Tongue (tissue), 2 donors: Measurements from ENCODE around the gene RRAD. TPM values are rescaled to one million over a fixed set of nuclear protein-coding genes. Genes with fewer than 3 reads are reported as not detected.

Experiments
- DNase-seq: peaks from one replicate; pipeline ENCODE4 v3.0.0-alpha.2; 2015
- total RNA-seq: library from RNA; depleted of rRNA; stranded (reverse); fragments of >200 nt; gene quantifications from one replicate; pipeline ENCODE4 v1.2.3, GENCODE V29; 2014

The RRAD gene
- total RNA-seq, 1 donor from 2014 or later = 23.3 TPM

GRCh38 chr16:66880288-66881013, 44.9 kb downstream of the RRAD start, which contains the start of gene PDP2:
Gene PDP2 (plus strand): TSS chr16:66880515. CDS start chr16:66884285, 3,770 bp downstream.
- DNase-seq = peak; percentile 97

DNA sequence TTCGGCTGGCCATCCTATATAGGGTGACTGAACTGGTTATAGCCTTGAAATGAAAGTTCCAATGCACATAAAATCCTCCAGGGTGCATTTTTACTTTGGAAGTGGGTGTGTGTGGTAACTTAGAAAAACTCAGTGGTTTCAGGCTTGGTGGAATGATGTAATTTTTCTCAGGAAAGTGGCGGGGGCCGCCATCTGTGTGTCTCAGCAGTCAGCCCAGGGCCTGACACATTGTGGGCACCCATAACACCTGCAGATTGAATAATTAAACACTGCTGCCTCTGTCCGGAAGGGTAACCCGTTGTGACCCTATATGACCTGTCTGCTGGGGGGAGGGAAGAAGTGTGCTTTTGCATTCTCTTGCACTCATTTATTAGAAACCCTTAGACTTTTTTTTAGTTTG, 47.3 kb downstream of the RRAD start:
- no peak for DNase-seq

- DNase-seq = peak; percentile 13
Measured at GRCh38 chr16:66874079-66874775, 51.1 kb downstream of the RRAD start.

- no peak for DNase-seq
Measured at GRCh38 chr16:66873685-66874055, 51.7 kb downstream of the RRAD start.

DNA sequence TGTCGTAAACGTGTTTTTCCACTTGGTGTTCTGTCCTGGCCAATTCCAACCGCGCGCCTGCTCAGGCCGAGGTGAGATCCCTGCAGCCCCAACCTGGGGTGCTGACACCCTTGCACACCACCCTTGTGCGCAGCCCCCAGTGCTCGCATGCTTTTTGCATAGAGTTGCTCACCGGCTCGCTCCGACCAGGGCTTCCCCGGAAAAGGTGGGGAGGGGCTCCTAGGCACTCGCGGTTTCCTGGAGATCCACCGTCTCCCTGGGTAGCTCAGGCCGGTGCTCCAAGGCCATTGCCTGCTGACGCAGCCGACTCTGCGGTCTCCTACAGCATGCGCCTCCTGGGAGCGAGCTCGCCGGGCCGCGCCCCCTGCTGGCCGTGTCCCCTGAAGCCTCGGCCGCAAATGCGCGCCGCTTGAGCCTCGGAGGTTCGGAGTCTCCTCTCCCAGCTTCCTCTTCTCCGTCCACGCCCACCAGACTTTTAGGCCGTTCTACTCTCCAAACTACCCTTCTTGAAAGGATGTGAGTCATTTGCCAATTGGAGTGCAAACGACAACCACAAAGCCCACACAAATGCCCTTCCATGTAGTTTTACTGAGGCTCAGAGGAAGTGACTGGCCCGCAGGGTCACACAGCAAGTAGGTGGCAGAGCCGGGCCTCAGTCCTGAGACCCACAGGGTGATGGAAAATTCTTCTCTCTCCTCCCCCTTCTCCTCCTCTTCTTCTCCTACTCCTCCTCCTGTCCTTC, 52.2 kb downstream of the RRAD start:
- DNase-seq = peak; percentile 85

DNA sequence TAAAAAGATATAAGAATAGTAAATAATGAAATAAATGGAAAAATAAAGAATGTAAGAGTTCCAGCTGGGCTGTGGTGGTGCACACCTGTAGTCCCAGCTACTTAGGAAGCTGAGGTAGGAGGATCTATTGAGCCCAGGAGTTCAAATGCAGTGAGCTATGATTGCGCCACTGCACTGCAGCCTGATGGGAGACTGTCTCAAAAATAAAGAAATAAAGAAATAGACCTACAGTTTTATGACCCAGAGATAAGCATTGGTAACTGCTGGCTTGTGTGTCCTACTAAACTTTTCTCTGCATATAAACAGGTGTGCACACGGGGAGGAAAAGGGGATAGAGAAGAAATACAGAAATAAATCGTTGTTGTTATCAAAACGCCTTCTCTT, 52.8 kb downstream of the RRAD start:
- no peak for DNase-seq

DNA sequence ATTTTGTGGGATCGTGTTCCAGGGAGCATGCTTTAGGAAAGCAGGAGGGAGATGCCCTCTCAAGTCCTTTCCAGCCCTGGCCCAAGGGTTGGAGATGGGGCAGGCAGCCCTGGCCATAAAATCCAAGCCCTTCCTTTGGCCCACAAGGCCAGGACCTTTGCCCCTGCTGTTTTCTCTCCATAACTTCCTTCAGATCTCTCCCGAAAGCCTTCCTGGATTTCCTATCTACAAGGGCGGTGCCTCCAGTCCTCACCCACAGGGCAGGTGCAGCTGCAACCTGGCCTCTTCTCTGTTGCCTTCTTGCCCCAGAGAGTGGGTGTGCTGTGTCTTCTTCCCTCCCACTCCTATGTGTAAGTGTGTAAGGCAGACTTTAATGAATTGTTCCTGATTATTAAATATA, 53.5 kb downstream of the RRAD start:
- DNase-seq = no peak

Other genes with a start within 250 kb of the RRAD start
- 27.7 TPM for gene CMTM4, start 228.8 kb downstream of the RRAD start, total RNA-seq
- gene DYNC1LI2, start 173.9 kb downstream of the RRAD start, total RNA-seq = 143 TPM
- gene TERB1, start 124.0 kb downstream of the RRAD start, total RNA-seq = 0.41 TPM
- 51.1 TPM for gene NAE1, start 94.6 kb downstream of the RRAD start, total RNA-seq
- not detected for gene CA7, start 81.1 kb downstream of the RRAD start, total RNA-seq
- gene PDP2, start 45.0 kb downstream of the RRAD start, total RNA-seq = 11.0 TPM
- gene CDH16, start 6.7 kb downstream of the RRAD start, total RNA-seq = 0.31 TPM
- 101 TPM for gene CIAO2B, start 8.9 kb upstream of the RRAD start, total RNA-seq
- gene CES2, start 10.0 kb upstream of the RRAD start, total RNA-seq = 23.9 TPM
- 1.8 TPM for gene CES3, start 35.7 kb upstream of the RRAD start, total RNA-seq
- gene CES4A, start 63.1 kb upstream of the RRAD start, total RNA-seq = 5.2 TPM
- gene CBFB, start 103.6 kb upstream of the RRAD start, total RNA-seq = 52.6 TPM
- gene PHAF1, start 184.4 kb upstream of the RRAD start, total RNA-seq = 16.3 TPM
- 25.2 TPM for gene B3GNT9, start 225.5 kb upstream of the RRAD start, total RNA-seq
- gene TRADD, start 234.4 kb upstream of the RRAD start, total RNA-seq = 7.7 TPM
- 1.6 TPM for gene FBXL8, start 234.4 kb upstream of the RRAD start, total RNA-seq
- gene HSF4, start 239.2 kb upstream of the RRAD start, total RNA-seq = 3.8 TPM
- gene NOL3, start 245.0 kb upstream of the RRAD start, total RNA-seq = 40.4 TPM